HG02973 (cell line): Measurements from ENCODE around the gene SMCP.

ENCODE experiments used
- ATAC-seq: cut with Tn5 transposase; IDR thresholded peaks from one replicate; pipeline ENCODE4 v1.9.1; 2021; ENCODE audit warnings: moderate library complexity; ENCODE audit not compliant: unreplicated experiment

The SMCP gene

GRCh38 chr1:152886085-152886484 is 8.0 kb downstream of the SMCP start:
- ATAC-seq, result no peak

GRCh38 chr1:152886758-152887409 is 8.8 kb downstream of the SMCP start:
- ATAC-seq, result no peak

GRCh38 chr1:152888126-152888525 is 10.0 kb downstream of the SMCP start:
- ATAC-seq, result no peak

GRCh38 chr1:152899027-152899426 is 20.9 kb downstream of the SMCP start:
- no peak for ATAC-seq

- no peak for ATAC-seq
These were observed 21.8 kb downstream of the SMCP start for GRCh38 chr1:152899883-152900282.

GRCh38 chr1:152901631-152902030 is 23.5 kb downstream of the SMCP start:
- ATAC-seq, result no peak

- no peak for ATAC-seq
These were observed 24.5 kb downstream of the SMCP start for GRCh38 chr1:152902636-152903035.

GRCh38 chr1:152904688-152905440 is 26.7 kb downstream of the SMCP start:
- ATAC-seq, result no peak

GRCh38 chr1:152906023-152906565 is 28.0 kb downstream of the SMCP start:
- no peak for ATAC-seq

- ATAC-seq, result peak; percentile 62
These were observed 29.8 kb downstream of the SMCP start, which contains the start of gene IVL for GRCh38 chr1:152907686-152908601. Gene IVL, plus strand, starts transcription at chr1:152908546. Its CDS starts 1,252 bp downstream, at chr1:152909798.

GRCh38 chr1:152909206-152909605 is 31.1 kb downstream of the SMCP start:
- ATAC-seq, result no peak

- ATAC-seq, result no peak
These were observed 34.3 kb downstream of the SMCP start for GRCh38 chr1:152912471-152912870.

- ATAC-seq, result no peak
These were observed 34.8 kb downstream of the SMCP start for GRCh38 chr1:152912900-152913299.

GRCh38 chr1:152917794-152918193 is 39.7 kb downstream of the SMCP start:
- ATAC-seq, result no peak

GRCh38 chr1:152919071-152919470 is 40.9 kb downstream of the SMCP start:
- no peak for ATAC-seq

- ATAC-seq, result no peak
These were observed 46.1 kb downstream of the SMCP start for GRCh38 chr1:152924191-152924590.

GRCh38 chr1:152926091-152926490 is 48.0 kb downstream of the SMCP start:
- ATAC-seq, result no peak

- no peak for ATAC-seq
These were observed 50.5 kb downstream of the SMCP start for GRCh38 chr1:152928671-152929070.

GRCh38 chr1:152932170-152932811 is 54.2 kb downstream of the SMCP start:
- no peak for ATAC-seq

GRCh38 chr1:152933196-152933595 is 55.1 kb downstream of the SMCP start:
- ATAC-seq, result no peak
